RPMI7951 (cell line): ENCODE measurements around the gene ZNF695. TPM values are rescaled to one million over a fixed set of nuclear protein-coding genes. Genes with fewer than 3 reads are reported as not detected.

Experiments used
- DNase-seq: peaks from one replicate; pipeline ENCODE4 v3.0.0-alpha.2; 2012; ENCODE audit warnings: low read depth
- total RNA-seq: library from RNA; depleted of rRNA; stranded (reverse); fragments of >200 nt; shearing (Covaris generic); gene quantifications from 2 replicates; pipeline ENCODE4 v1.2.3, GENCODE V29; 2014; rRNA removed

The ZNF695 gene
- total RNA-seq, 1 experiment from 2014 or later, result 8.4 TPM

- no peak for DNase-seq
Observed at GRCh38 chr1:246959944-246960693, 47.7 kb downstream of the ZNF695 start.

DNA sequence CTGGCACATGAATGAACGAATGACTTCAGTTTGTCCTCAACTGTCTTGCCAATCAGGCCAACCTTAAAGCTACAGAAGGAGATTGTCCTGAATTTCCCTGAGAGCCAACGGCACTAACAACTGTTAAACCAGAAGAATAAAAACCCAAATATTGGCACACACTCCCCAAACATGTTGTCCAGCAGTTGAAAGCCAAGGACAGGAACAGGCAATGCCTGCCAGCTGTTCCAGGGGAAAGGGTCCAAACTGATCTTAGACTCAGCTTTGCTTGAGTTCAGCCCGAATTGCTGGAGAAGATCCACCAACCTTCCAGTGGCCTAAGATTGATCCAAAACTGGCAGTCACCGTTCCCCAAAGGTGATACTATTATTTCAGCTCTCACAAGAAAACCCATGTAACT is 53.7 kb downstream of the ZNF695 start:
- DNase-seq, result no peak

GRCh38 chr1:246951413-246951812 is 56.4 kb downstream of the ZNF695 start:
- DNase-seq, result no peak

DNA sequence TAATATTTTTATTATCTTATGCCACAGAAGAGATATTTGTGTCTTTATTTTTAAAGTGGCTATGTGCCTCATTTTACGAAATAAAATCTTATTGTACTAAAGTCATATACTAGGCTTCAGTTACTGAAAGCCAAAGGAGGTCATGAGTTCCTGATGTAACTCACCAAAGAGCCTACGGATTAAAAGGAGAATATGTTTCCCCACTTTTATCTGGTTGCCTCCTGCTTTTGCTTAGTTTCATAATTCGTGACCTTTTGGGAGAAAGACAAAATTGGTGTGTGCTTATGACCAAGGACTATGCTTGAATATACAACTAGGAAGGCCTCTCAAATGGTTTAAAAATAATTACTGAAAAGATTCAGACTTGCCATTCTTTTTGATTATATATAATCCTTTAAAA is 57.9 kb downstream of the ZNF695 start:
- no peak for DNase-seq

- DNase-seq, result peak; percentile 77
Observed at GRCh38 chr1:246947255-246947654, 60.6 kb downstream of the ZNF695 start.

DNA sequence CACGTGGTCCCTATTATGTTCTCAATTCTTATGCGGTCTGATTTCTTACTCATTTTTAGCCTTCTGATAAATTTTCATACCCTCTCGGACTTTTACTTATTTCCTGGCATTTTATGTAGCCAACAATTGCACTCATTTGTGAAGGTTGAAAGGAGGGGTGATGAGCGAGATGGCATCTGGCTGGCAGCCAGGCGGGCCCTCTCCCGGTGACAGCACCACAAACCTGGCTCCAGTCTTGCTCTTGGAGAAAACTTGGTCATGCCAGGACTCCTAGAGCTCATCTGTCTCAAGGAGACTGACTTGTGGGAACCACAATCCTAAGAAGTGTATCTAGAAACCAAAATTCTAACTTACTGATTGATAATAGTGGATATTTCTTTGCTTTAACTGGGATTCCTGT is 61.5 kb downstream of the ZNF695 start:
- no peak for DNase-seq

Other genes starting within 250 kb of the ZNF695 start
- gene AHCTF1, start 76.1 kb downstream of the ZNF695 start, total RNA-seq, result 30.9 and 32.1 TPM in 2 replicates
- 6.0 and 6.5 TPM in 2 replicates for gene ZNF670, start 70.8 kb upstream of the ZNF695 start, total RNA-seq
- 6.1 and 7.9 TPM in 2 replicates for gene ZNF669, start 96.3 kb upstream of the ZNF695 start, total RNA-seq
- 16.1 and 17.2 TPM in 2 replicates for gene ZNF124, start 164.0 kb upstream of the ZNF695 start, total RNA-seq
- gene VN1R5, start 248.0 kb upstream of the ZNF695 start, total RNA-seq, result not detected in 2 replicates